Endothelial cell (in vitro differentiated cells): ENCODE results near the gene TMEM50B. TPM values are rescaled to one million over a fixed set of nuclear protein-coding genes. Genes with fewer than 3 reads are reported as not detected.

ENCODE experiments used
- DNase-seq: peaks from one replicate; pipeline ENCODE4 v3.0.0; 2021; ENCODE audit warnings: low spot score
- H3K27ac Mint-ChIP-seq: one replicate; pipeline ENCODE4 v1.8.0; 2021; ENCODE audit warnings: mixed read lengths, inconsistent platforms; ENCODE audit not compliant: unreplicated experiment
- H3K27me3 Mint-ChIP-seq: one replicate; pipeline ENCODE4 v1.8.0; 2021; ENCODE audit warnings: mild to moderate bottlenecking, moderate library complexity, mixed read lengths, inconsistent platforms; ENCODE audit not compliant: unreplicated experiment
- H3K36me3 Mint-ChIP-seq: one replicate; pipeline ENCODE4 v1.8.0; 2021; ENCODE audit warnings: mild to moderate bottlenecking, low read depth, mixed read lengths, inconsistent platforms; ENCODE audit not compliant: unreplicated experiment
- H3K4me1 Mint-ChIP-seq: one replicate; pipeline ENCODE4 v1.8.0; 2021; ENCODE audit warnings: mild to moderate bottlenecking, mixed read lengths, inconsistent platforms; ENCODE audit not compliant: unreplicated experiment
- H3K4me3 Mint-ChIP-seq: one replicate; pipeline ENCODE4 v1.8.0; 2021; ENCODE audit warnings: mild to moderate bottlenecking, mixed read lengths, inconsistent platforms; ENCODE audit not compliant: unreplicated experiment
- H3K9me3 Mint-ChIP-seq: one replicate; pipeline ENCODE4 v1.8.0; 2021; ENCODE audit warnings: mixed read lengths, inconsistent platforms; ENCODE audit not compliant: unreplicated experiment
- CTCF ChIP-seq: fragments of 200-600 bp; sonication (generic); IDR thresholded peaks from one replicate; pipeline ENCODE4 v1.5.0; 2021; ENCODE audit warnings: antibody characterized with exemption; ENCODE audit not compliant: unreplicated experiment
- total RNA-seq: library from RNA; stranded (reverse); fragmentation: NEBNext Ultra II Directional; extraction: Animal tissue kit (Norgen Biotek cat#: 25700); gene quantifications from one replicate; pipeline ENCODE4 v1.2.1, GENCODE V29; 2021; ENCODE audit not compliant: unreplicated experiment

The TMEM50B gene
- total RNA-seq, 1 donor from 2014 or later: 35.5 TPM

DNA sequence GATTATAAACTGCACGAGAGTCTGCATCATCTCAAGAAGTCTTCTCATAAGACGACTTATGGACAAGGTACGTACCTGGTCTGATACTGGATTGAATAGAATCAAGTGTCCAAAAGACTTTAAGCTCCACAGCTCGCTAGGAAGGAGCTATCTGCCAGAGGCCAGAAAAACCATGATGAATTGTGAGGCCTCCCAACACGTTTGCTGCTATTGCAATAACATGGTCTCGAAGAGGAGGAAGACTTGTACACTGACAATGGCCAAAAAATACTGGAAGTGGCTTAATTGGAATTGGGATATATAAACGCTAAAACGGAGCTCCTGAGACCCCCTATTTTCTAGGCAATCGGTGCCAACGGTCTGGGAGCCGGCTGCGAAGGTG is 11.2 kb upstream of the TMEM50B start:
- TF ChIP-seq CTCF: no peak
- H3K4me1 Mint-ChIP-seq: peaks cover 5% of the 10 kb centered on the region
- peak overlapping the region; percentile 80 for H3K27ac Mint-ChIP-seq
- H3K4me3 Mint-ChIP-seq: peak overlapping the region; percentile 97
- no peaks in the 10 kb centered on the region for H3K27me3 Mint-ChIP-seq
- DNase-seq: no peak
- H3K9me3 Mint-ChIP-seq: no peaks in the 10 kb centered on the region
- peaks cover 9% of the 10 kb centered on the region for H3K36me3 Mint-ChIP-seq

GRCh38 chr21:33488936-33489335 is 9.2 kb upstream of the TMEM50B start:
- no peaks in the 10 kb centered on the region for H3K27me3 Mint-ChIP-seq
- DNase-seq: no peak
- H3K27ac Mint-ChIP-seq: no peak overlapping the region
- TF ChIP-seq CTCF: no peak
- peaks cover 9% of the 10 kb centered on the region for H3K36me3 Mint-ChIP-seq
- H3K9me3 Mint-ChIP-seq: no peaks in the 10 kb centered on the region
- no peak overlapping the region for H3K4me3 Mint-ChIP-seq
- peaks cover 5% of the 10 kb centered on the region for H3K4me1 Mint-ChIP-seq

DNA sequence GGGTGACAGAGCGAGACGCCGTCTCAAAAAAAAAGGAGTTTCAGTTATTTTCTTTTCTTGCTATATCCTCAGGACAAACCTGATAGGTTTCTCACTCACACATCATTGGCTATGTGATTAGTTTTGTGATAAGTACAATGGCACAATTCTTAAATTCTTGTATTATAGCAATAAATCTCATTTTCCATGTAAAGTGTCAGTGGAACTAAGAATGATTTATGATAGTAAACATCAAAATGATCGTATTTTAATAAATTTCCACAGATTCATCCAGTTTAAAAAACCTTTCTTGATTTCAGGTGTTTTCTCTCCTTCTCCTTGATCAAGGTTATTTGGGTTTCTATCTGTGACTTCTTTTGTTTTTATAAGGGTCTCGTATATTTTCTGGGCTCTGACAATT is 8.2 kb upstream of the TMEM50B start:
- Mint-ChIP-seq H3K4me3 (no peak overlapping the region), H3K27me3 (no peaks in the 10 kb centered on the region), H3K27ac (no peak overlapping the region), H3K36me3 (peaks cover 9% of the 10 kb centered on the region), H3K9me3 (no peaks in the 10 kb centered on the region), H3K4me1 (peaks cover 5% of the 10 kb centered on the region)
- no peak for DNase-seq
- no peak for TF ChIP-seq CTCF

DNA sequence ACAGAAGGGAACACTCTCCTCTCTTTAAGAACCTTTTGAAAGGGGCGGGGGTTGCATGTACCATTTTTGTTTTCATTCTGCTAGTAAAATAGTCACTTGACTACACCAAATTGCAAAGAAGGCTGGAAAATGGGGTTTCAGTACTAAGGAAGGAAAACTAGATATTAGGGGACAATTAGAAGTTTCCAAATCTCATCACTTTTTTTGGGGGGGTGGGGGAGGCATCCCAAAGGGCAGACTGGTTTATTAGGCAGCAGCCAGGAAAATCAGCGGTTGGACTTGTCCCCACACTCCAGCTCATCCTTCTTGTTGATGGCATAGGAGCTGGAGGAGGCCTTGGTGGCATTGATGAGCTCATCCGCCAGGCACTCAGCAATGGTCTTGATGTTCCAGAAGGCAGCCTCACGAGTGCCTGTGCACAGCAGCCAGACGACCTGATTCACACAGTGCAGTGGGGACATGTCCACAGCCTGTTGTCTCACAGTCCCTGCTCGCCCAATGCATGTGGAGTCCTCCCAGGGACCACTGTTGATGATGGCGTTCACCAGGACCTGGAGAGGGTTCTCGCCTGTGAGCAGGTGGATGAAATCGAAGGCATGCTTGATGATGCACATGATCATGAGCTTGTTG is 1.7 kb upstream of the TMEM50B start:
- Mint-ChIP-seq H3K27me3 (peaks cover 7% of the 10 kb centered on the region), H3K27ac (no peak overlapping the region), H3K4me1 (peaks cover 10% of the 10 kb centered on the region), H3K36me3 (peaks cover 10% of the 10 kb centered on the region), H3K9me3 (no peaks in the 10 kb centered on the region), H3K4me3 (peak overlapping the region; percentile 97)
- TF ChIP-seq CTCF: no peak
- DNase-seq: no peak

GRCh38 chr21:33480481-33481103 is 818 bp upstream of the TMEM50B start:
- DNase-seq: no peak
- no peaks in the 10 kb centered on the region for H3K9me3 Mint-ChIP-seq
- H3K27me3 Mint-ChIP-seq: peaks cover 7% of the 10 kb centered on the region
- no peak for TF ChIP-seq CTCF
- H3K4me3 Mint-ChIP-seq: peak overlapping the region; percentile 97
- H3K36me3 Mint-ChIP-seq: peaks cover 10% of the 10 kb centered on the region
- peaks cover 10% of the 10 kb centered on the region for H3K4me1 Mint-ChIP-seq
- H3K27ac Mint-ChIP-seq: peak overlapping the region; percentile 93
